ENCODE data around the gene CRISPLD2.

Gene CRISPLD2

GRCh38 chr16:84811529-84811928 lies 8.3 kb upstream of the CRISPLD2 start:
- Histone ChIP-seq H3K4me1 (ENCODE audit: low read length) (no peaks in the 10 kb centered on the region), H3K27ac (ENCODE audit: low read length) (no peak overlapping the region), H3K27me3 (ENCODE audit: low read depth, low read length) (peaks cover 40% of the 10 kb centered on the region), H3K4me2 (ENCODE audit: low read length) (no peak overlapping the region), H3K9ac (ENCODE audit: low read length) (no peak overlapping the region), H3K4me3 (ENCODE audit: low read length) (no peak overlapping the region), H3K79me2 (ENCODE audit: low read length) (no peaks in the 10 kb centered on the region), H4K20me1 (ENCODE audit: insufficient read depth, low read length) (no peaks in the 10 kb centered on the region), H3K36me3 (replicated peaks; ENCODE audit: low read depth, low read length) (no peaks in the 10 kb centered on the region), H3K9me3 (ENCODE audit: insufficient read depth, low read length) (no peaks in the 10 kb centered on the region), H2AFZ (ENCODE audit: low read depth, low read length) (no peak overlapping the region)
- TF ChIP-seq EZH2phosphoT487 (IDR thresholded peaks at IDR 0.05; ENCODE audit: low read depth) (no peak), CTCF (IDR thresholded peaks at IDR 0.05; ENCODE audit: low read depth, low read length) (no peak)

- Histone ChIP-seq H3K79me2 (ENCODE audit: low read length) (no peaks in the 10 kb centered on the region), H3K27ac (ENCODE audit: low read length) (no peak overlapping the region), H3K27me3 (ENCODE audit: low read depth, low read length) (peaks cover 40% of the 10 kb centered on the region), H3K4me2 (ENCODE audit: low read length) (no peak overlapping the region), H3K4me1 (ENCODE audit: low read length) (no peaks in the 10 kb centered on the region), H3K4me3 (ENCODE audit: low read length) (no peak overlapping the region), H4K20me1 (ENCODE audit: insufficient read depth, low read length) (no peaks in the 10 kb centered on the region), H3K9me3 (ENCODE audit: insufficient read depth, low read length) (no peaks in the 10 kb centered on the region), H3K36me3 (replicated peaks; ENCODE audit: low read depth, low read length) (no peaks in the 10 kb centered on the region), H2AFZ (ENCODE audit: low read depth, low read length) (no peak overlapping the region), H3K9ac (ENCODE audit: low read length) (no peak overlapping the region)
- TF ChIP-seq EZH2phosphoT487 (IDR thresholded peaks at IDR 0.05; ENCODE audit: low read depth) (no peak), CTCF (IDR thresholded peaks at IDR 0.05; ENCODE audit: low read depth, low read length) (no peak)
Observed at GRCh38 chr16:84813141-84813934, 6.4 kb upstream of the CRISPLD2 start.

- TF ChIP-seq CTCF (IDR thresholded peaks at IDR 0.05; ENCODE audit: low read depth, low read length) (no peak), EZH2phosphoT487 (IDR thresholded peaks at IDR 0.05; ENCODE audit: low read depth) (no peak)
- H3K4me1 ChIP-seq (ENCODE audit: low read length), result no peaks in the 10 kb centered on the region
- H3K9ac ChIP-seq (ENCODE audit: low read length), result no peak overlapping the region
- no peak overlapping the region for H3K27ac ChIP-seq (ENCODE audit: low read length)
- H3K79me2 ChIP-seq (ENCODE audit: low read length), result no peaks in the 10 kb centered on the region
- H3K9me3 ChIP-seq (ENCODE audit: insufficient read depth, low read length), result no peaks in the 10 kb centered on the region
- peaks cover 34% of the 10 kb centered on the region for H3K27me3 ChIP-seq (ENCODE audit: low read depth, low read length)
- no peak overlapping the region for H3K4me3 ChIP-seq (ENCODE audit: low read length)
- no peak overlapping the region for H2AFZ ChIP-seq (ENCODE audit: low read depth, low read length)
- H3K4me2 ChIP-seq (ENCODE audit: low read length), result no peak overlapping the region
- no peaks in the 10 kb centered on the region for H4K20me1 ChIP-seq (ENCODE audit: insufficient read depth, low read length)
- no peaks in the 10 kb centered on the region for H3K36me3 ChIP-seq (replicated peaks; ENCODE audit: low read depth, low read length)
Observed at GRCh38 chr16:84815462-84815861, 4.3 kb upstream of the CRISPLD2 start.

- TF ChIP-seq EZH2phosphoT487 (IDR thresholded peaks at IDR 0.05; ENCODE audit: low read depth) (no peak), CTCF (IDR thresholded peaks at IDR 0.05; ENCODE audit: low read depth, low read length) (no peak)
- no peak overlapping the region for H3K27ac ChIP-seq (ENCODE audit: low read length)
- no peaks in the 10 kb centered on the region for H3K4me1 ChIP-seq (ENCODE audit: low read length)
- H3K79me2 ChIP-seq (ENCODE audit: low read length), result no peaks in the 10 kb centered on the region
- no peak overlapping the region for H2AFZ ChIP-seq (ENCODE audit: low read depth, low read length)
- H3K9ac ChIP-seq (ENCODE audit: low read length), result no peak overlapping the region
- H4K20me1 ChIP-seq (ENCODE audit: insufficient read depth, low read length), result no peaks in the 10 kb centered on the region
- no peak overlapping the region for H3K4me2 ChIP-seq (ENCODE audit: low read length)
- H3K27me3 ChIP-seq (ENCODE audit: low read depth, low read length), result peaks cover 32% of the 10 kb centered on the region
- H3K9me3 ChIP-seq (ENCODE audit: insufficient read depth, low read length), result no peaks in the 10 kb centered on the region
- no peak overlapping the region for H3K4me3 ChIP-seq (ENCODE audit: low read length)
- H3K36me3 ChIP-seq (replicated peaks; ENCODE audit: low read depth, low read length), result no peaks in the 10 kb centered on the region
Observed at GRCh38 chr16:84816023-84816422, 3.8 kb upstream of the CRISPLD2 start.

All from OCI-LY3 (cell line).